Stomach (tissue), 4 donors: ENCODE measurements around the gene PNPLA6.

Experiments
- CTCF ChIP-seq, 7 experiments: fragments of 450-650 bp in 4 of 7; fragments of 200-600 bp in 3 of 7; sonication (generic) in 3 of 7; IDR thresholded peaks; one replicate each; pipeline ENCODE4 v1.5.1; 2016 to 2019; ENCODE audit warnings: antibody characterized with exemption in 7 of 7, control low read depth in 2 of 7, mild to moderate bottlenecking in 1 of 7
- EP300 ChIP-seq: sonication (generic); formaldehyde crosslinking; IDR thresholded peaks from one replicate; pipeline ENCODE4 v1.6.1; 2017; ENCODE audit warnings: antibody characterized with exemption
- POLR2A ChIP-seq, 4 donors: fragments of 450-650 bp; IDR thresholded peaks; one replicate each; pipeline ENCODE4 v1.6.1; 2016; ENCODE audit warnings: antibody characterized with exemption in 4 of 4, control low read depth in 2 of 4, mild to moderate bottlenecking in 1 of 4, moderate library complexity in 1 of 4
- POLR2AphosphoS5 ChIP-seq, 3 donors: sonication (generic); formaldehyde crosslinking; IDR thresholded peaks; one replicate each; pipeline ENCODE4 v1.6.1; 2016; ENCODE audit warnings: antibody characterized with exemption in 3 of 3

DNA sequence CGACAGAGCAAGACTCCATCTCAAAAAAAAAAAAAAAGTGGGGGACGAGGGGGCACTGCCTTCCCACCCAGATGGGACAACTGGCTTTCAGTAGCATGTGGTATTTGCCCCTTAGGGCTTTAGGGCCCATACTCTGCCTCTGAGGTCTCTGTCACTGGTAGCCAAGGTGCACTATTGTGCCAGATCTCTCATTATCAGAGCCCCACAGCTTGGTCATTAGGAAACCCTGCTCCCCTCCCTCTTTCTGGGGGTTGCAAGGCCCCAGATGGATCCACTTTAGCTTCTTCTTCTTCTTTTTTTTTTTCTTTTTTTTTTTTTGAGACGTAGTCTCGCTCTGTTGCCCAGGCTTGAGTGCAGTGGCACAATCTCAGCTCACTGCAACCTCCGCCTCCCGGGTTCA, 30.8 kb upstream of the PNPLA6 start:
- TF ChIP-seq POLR2A (IDR thresholded peaks at IDR 0.05) (no peak), CTCF (IDR thresholded peaks at IDR 0.05) (no peak), POLR2AphosphoS5 (IDR thresholded peaks at IDR 0.05) (no peak), EP300 (no peak)
